ENCODE measurements around the gene PTCH2.
"Not testable (repeated sequence)": the region's sequence is repeated elsewhere in the genome, so short reads cannot be mapped to it uniquely, and the experiment has no call there.

The PTCH2 gene

DNA sequence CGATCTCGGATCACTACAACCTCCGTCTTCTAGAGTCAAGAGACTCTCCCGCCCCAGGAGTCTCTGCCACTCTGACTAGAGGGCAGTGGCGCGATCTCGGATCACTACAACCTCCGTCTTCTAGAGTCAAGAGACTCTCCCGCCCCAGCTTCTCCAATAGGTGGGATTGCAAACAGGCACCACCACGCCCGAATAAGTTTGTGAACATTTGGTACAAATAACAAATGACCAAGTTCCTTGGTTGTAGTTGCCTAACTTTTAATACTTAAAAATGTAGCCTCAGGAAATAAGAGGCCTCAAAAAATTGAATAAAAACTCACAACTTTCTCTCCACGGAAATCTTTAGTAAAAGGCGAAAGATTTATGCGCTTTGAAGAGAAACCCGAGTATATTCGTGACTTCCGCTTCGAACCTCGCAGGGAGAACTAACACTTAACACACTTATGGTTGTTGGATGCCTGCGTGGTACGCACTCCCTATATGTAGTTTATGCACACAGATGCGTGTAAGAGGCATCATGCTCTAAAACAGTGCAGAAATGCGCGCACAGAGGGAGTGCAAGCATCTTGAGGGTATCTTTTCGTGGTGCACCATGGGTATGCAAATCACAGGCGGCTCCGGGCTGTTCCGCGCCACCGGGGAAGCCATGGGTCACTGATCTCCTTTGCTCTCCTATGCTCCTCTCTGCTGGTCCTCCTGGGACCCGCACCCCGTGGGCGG, 23.3 kb downstream of the PTCH2 start:
- peak overlapping the region; percentile 33 for H3K4me3 ChIP-seq (ENCODE audit: low read depth, low read length)

GRCh38 chr1:44819196-44819607, 23.9 kb downstream of the PTCH2 start:
- H3K4me3 ChIP-seq (ENCODE audit: low read depth, low read length), result no peak overlapping the region

DNA sequence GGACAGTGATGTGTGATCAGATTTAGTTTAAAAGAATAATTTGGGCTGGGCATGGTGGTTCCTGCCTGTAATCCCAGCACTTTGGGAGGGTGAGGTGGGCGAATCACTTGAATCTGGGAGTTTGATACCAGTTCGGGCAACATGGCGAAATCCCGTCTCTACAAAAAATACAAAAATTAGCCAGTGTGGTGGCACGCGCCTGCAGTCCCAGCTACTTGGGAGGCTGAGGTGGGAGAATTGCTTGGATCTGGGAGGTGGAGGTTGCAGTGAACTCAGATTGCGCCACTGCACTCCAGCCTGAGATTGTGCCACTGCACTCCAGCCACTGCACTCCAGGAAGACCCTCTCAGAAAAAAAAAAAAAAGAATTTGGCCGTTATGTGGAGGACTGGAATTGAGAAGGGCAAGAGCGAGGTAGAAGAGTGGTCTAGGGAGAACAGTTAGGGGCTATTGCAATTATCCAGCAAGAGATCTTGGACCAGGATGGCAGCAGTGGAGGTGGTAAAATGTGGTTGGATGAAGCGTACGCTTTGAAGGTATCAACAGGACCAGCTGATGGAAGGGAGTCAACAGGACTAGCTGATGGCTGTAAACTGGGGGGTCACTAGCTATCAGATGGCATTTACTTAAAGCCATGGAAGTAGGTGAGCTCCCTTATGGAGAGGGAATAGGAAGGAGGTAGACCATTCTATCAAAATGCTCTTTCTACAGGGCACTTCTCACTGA, 25.1 kb downstream of the PTCH2 start:
- no peak overlapping the region for H3K4me3 ChIP-seq (ENCODE audit: low read depth, low read length)

- no peak overlapping the region for H3K4me3 ChIP-seq (ENCODE audit: low read depth, low read length)
Measured at GRCh38 chr1:44817307-44817706, 25.7 kb downstream of the PTCH2 start.

GRCh38 chr1:44815926-44816325, 27.1 kb downstream of the PTCH2 start:
- not testable (repeated sequence) for H3K4me3 ChIP-seq (ENCODE audit: low read depth, low read length)

DNA sequence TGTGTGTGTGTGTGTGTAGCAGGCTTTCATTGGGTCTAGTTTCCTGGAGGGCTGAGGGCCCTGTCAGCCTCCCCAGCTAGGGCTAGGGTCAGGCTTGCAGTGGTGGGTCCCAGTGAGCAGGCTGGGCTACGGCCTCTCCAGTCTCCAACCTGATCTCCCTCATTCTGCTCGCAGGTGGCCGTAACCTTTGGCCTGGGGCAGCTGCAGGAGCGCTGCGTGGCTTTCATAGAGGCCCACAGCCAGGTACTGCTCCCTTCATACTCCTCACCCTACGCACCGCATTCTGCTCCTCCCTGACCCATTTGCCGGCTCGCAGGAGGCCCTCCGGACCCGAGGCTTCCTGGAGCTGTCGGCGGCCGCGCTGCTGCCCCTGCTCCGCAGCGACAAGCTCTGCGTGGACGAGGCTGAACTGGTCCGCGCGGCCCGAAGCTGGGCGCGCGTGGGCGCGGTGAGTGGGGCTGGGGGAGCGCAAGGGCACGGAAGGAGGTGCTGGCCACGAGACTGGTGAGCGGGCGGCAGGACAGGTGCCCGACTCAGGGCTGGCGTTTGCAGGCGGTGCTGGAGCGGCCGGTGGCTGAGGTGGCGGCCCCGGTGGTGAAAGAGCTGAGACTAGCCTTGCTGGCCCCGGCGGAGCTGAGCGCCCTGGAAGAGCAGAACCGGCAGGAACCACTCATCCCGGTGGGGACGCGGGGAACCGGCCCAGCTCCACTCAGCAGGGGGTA, 30.1 kb downstream of the PTCH2 start:
- H3K4me3 ChIP-seq (ENCODE audit: low read depth, low read length), result no peak overlapping the region

- H3K4me3 ChIP-seq (ENCODE audit: low read depth, low read length), result no peak overlapping the region
Measured at GRCh38 chr1:44811234-44811633, 31.8 kb downstream of the PTCH2 start.

GRCh38 chr1:44810762-44811105, 32.3 kb downstream of the PTCH2 start:
- H3K4me3 ChIP-seq (ENCODE audit: low read depth, low read length), result not testable (repeated sequence)

GRCh38 chr1:44810101-44810761, 32.8 kb downstream of the PTCH2 start:
- no peak overlapping the region for H3K4me3 ChIP-seq (ENCODE audit: low read depth, low read length)

- H3K4me3 ChIP-seq (ENCODE audit: low read depth, low read length), result no peak overlapping the region
Measured at GRCh38 chr1:44808938-44809917, 33.8 kb downstream of the PTCH2 start.

GRCh38 chr1:44808063-44808937, 34.8 kb downstream of the PTCH2 start, which contains the start of gene BTBD19:
Gene BTBD19 (plus strand): TSS chr1:44808523. CDS start chr1:44808821, 298 bp downstream.
- H3K4me3 ChIP-seq (ENCODE audit: low read depth, low read length), result no peak within 1 kb of the TSS

DNA sequence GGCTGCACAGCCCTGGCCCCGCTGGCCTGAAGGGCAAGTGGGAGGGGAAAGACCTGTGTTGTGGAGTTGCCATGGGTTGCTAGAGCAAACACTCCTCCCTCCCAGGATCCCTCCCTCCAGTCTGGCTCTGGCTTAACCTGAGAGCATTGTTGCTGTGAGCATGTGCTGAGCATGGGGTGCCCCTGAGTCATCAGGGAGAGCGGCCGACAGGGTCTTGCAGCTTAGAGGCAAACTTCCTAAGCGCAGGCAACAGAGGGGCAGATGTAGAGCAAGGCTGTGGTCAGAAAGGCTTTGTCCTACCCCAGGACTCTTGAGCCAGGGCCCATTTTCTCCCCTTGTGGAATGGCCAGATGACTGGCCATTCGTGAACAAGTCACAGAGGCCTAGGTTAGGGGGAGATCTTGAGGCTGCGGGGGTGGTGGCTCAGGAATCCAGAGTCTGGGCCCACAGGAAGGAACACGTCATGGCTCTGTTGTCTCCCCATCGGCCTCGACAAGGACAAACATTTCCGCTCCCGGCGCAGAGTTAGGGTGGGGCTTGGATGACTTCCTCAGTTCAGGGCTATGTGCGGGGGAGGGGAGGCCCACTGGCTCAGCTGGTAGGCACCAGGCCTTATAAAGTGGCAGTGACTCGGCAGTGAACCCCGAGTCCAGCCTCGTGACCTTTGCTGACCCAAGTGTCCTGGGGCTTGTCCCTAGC, 35.5 kb downstream of the PTCH2 start:
- no peak overlapping the region for H3K4me3 ChIP-seq (ENCODE audit: low read depth, low read length)

DNA sequence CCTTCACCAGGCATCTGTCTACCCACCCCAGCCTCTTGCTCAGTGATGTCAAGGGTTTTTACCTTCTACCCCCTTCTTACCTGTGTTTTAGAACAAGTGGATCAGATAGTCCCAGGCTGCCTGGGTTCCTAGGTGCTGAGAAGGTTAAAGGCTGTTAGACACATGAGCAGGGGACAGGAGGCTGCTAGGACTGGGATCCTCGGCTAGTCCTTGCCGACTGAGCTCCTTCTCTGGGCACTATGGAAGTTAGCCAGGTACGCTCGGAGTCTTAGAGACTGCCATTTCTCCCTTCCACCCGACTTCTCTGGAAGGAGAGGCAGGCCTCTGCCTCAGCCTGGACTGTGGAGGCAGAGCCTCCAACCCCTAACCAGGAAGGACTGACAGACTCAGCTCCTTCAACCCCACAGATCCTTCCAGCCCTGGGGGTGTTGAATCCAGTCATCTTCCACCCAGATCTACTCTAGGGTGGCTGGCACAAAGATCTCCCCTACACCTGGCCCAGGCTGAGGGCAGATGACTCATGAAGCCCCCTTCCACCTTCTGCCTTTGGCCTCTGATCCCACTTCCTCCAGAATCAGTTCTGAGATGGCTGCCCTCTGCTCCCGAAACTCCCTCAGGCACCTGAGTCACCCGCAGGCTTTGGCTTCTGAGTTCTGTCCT, 36.2 kb downstream of the PTCH2 start, which contains the start of gene DYNLT4:
TSS of gene DYNLT4 (minus strand) at position 648 of the 660 bp plus-strand sequence. CDS start 683 bp downstream, outside the sequence.
- no peak within 1 kb of the TSS for H3K4me3 ChIP-seq (ENCODE audit: low read depth, low read length)

DNA sequence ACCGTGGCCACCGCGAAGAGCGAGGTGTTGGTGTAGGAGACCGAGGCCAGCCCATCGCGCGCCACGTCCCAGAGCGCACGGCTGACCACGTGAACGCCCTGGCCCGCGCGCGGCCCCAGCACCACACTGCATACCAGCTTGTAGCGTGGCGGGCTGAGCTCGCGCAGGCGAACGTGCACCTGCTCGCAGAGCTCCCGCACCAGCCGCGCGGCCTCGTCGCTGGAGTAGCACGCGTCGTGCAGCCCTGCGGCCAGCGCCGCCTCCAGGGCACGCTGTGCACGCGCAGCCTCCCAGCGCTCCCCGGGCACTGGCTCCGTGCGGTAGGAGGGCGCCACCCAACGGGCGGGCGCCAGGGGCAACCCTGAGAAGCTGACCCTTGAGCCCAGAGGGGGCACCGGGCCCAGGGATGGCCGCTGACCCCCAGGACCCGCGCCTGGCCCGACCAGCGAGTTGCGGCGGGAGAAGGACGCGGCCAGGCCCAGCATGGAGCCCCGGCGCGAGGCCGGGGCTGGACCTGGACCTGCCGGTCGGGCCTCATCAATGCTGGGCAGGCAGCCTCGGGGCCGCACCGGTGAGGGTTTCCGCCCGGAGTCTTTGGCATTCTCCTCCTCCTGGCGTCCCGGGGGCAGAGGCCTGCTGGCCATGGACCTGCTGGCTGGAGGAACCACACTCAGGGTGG, 36.9 kb downstream of the PTCH2 start:
- no peak overlapping the region for H3K4me3 ChIP-seq (ENCODE audit: low read depth, low read length)

DNA sequence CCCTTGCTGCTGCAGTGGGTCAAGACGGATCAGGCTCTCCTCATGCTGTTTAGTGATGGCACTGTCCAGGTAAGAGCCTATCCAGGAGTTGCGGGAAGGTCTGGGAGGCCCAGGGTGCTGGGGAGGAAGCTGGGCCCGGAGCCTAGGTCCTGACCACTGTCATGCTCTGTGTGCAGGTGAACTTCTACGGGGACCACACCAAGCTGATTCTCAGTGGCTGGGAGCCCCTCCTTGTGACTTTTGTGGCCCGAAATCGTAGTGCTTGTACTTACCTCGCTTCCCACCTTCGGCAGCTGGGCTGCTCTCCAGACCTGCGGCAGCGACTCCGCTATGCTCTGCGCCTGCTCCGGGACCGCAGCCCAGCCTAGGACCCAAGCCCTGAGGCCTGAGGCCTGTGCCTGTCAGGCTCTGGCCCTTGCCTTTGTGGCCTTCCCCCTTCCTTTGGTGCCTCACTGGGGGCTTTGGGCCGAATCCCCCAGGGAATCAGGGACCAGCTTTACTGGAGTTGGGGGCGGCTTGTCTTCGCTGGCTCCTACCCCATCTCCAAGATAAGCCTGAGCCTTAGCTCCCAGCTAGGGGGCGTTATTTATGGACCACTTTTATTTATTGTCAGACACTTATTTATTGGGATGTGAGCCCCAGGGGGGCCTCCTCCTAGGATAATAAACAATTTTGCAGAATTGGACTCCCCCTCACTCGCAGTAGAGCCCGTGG, 37.6 kb downstream of the PTCH2 start:
- H3K4me3 ChIP-seq (ENCODE audit: low read depth, low read length), result no peak overlapping the region

DNA sequence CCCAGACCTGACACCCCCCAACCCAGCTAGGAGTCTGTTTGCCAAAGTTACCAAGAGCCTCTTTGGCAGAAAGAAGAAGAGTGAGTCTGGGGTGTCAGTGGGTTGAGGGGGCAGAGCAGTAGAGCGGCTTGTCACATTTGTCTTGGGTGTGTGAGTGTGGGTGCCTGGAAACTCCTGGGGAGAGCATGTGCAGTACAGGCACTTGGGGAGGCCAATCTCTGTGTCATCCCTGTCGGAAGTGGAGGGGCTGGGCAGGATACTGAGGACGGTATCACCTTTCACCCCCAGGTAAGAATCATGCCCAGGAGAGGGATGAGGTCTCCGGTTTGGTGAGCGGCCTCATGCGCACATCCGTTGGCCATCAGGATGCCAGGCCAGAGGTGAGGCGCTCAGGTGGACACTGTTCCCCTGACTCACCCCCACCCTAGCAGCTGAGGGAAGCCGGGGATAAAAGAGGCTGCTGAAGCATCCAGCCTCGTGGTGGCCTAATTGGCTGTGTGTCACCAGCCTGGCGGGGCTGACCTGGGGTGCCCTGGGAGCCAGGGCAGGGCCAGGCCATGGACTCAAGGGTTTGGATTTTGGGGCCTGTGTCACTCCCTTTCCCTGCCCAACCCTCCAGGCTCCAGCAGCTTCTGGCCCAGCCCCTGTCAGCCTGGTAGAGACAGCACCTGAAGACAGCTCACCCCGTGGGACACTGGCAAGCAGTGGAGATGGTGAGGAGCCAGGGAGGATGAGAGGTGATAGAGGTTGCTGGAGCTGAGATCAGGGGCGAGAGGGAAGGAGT, 39.5 kb downstream of the PTCH2 start:
- H3K4me3 ChIP-seq (ENCODE audit: low read depth, low read length), result no peak overlapping the region

Data from iPS-11a (cell line).